Daoy (cell line): ENCODE measurements around the gene JAK1. TPM values are rescaled to one million over a fixed set of nuclear protein-coding genes. Genes with fewer than 3 reads are reported as not detected.

Experiments
- DNase-seq: peaks from one replicate; pipeline ENCODE4 v3.0.0-alpha.2; 2015; ENCODE audit warnings: low read depth
- total RNA-seq: library from RNA; depleted of rRNA; stranded (reverse); fragments of >200 nt; shearing (Covaris generic); gene quantifications from 2 replicates; pipeline ENCODE4 v1.2.3, GENCODE V29; 2014

Gene JAK1
- total RNA-seq, 1 experiment from 2014 or later = 70.3 TPM

GRCh38 chr1:64980745-64981600 is 14.6 kb upstream of the JAK1 start:
- peak; percentile 67 for DNase-seq

GRCh38 chr1:64979358-64979757 is 13.0 kb upstream of the JAK1 start:
- DNase-seq = no peak

- no peak for DNase-seq
Observed at GRCh38 chr1:64976361-64976760, 10.0 kb upstream of the JAK1 start.

- DNase-seq = no peak
Observed at GRCh38 chr1:64975740-64976139, 9.4 kb upstream of the JAK1 start.

GRCh38 chr1:64975127-64975526 is 8.8 kb upstream of the JAK1 start:
- DNase-seq = no peak

- no peak for DNase-seq
Observed at GRCh38 chr1:64974288-64974825, 8.0 kb upstream of the JAK1 start.

- no peak for DNase-seq
Observed at GRCh38 chr1:64973061-64973647, 6.8 kb upstream of the JAK1 start.

GRCh38 chr1:64969305-64970046 is 3.1 kb upstream of the JAK1 start:
- DNase-seq = no peak

- no peak for DNase-seq
Observed at GRCh38 chr1:64967381-64967780, 1.0 kb upstream of the JAK1 start.

- DNase-seq = peak; percentile 71
Observed at GRCh38 chr1:64965366-64966157, 787 bp downstream of the JAK1 start.

- DNase-seq = no peak
Observed at GRCh38 chr1:64963466-64963865, 2.9 kb downstream of the JAK1 start.

- peak; percentile 41 for DNase-seq
Observed at GRCh38 chr1:64962441-64962840, 3.9 kb downstream of the JAK1 start.

GRCh38 chr1:64961923-64962322 is 4.4 kb downstream of the JAK1 start:
- no peak for DNase-seq

- DNase-seq = no peak
Observed at GRCh38 chr1:64960731-64961130, 5.6 kb downstream of the JAK1 start.

GRCh38 chr1:64959986-64960385 is 6.4 kb downstream of the JAK1 start:
- DNase-seq = no peak

GRCh38 chr1:64956733-64957441 is 9.5 kb downstream of the JAK1 start:
- DNase-seq = no peak

- DNase-seq = peak; percentile 34
Observed at GRCh38 chr1:64956010-64956640, 10.2 kb downstream of the JAK1 start.

GRCh38 chr1:64955097-64956009 is 11.0 kb downstream of the JAK1 start:
- no peak for DNase-seq

GRCh38 chr1:64953241-64953640 is 13.1 kb downstream of the JAK1 start:
- DNase-seq = no peak
